Right ventricle myocardium inferior (tissue), 1 donor: ENCODE data around the gene GPD2. TPM values are rescaled to one million over a fixed set of nuclear protein-coding genes. Genes with fewer than 3 reads are reported as not detected.

ENCODE experiments used
- ATAC-seq: fragments of 200-7000 bp; cut with Tn5 transposase; one replicate; pipeline ENCODE4 v1.9.1; 2020; ENCODE audit warnings: mild to moderate bottlenecking, moderate library complexity
- DNase-seq: peaks from one replicate; pipeline ENCODE4 v3.0.0; 2021; ENCODE audit errors: missing footprints
- intact Hi-C: fragments of 100-400 bp; cut with DNase I; formaldehyde crosslinking; loops from one replicate; pipeline ENCODE4 v1.11.0; 2022
- total RNA-seq: library from RNA; stranded (reverse); fragmentation: NEBNext Ultra II Directional; extraction: Animal tissue kit (Norgen Biotek cat#: 25700); gene quantifications from one replicate; pipeline ENCODE4 v1.2.1, GENCODE V29; 2021
- donor health status: DM: no; HTN: yes; CAD: no; lungs with severe emphysema.

Gene GPD2
- total RNA-seq, 1 donor from 2014 or later, result 18.7 TPM

- no peak for DNase-seq
- intact Hi-C loops, result loop anchor here (10.0 kb wide), 1 partner anchor 127 kb away; the partner anchor contains the start of gene GPD2
These were observed 125.1 kb downstream of the GPD2 start for GRCh38 chr2:156561326-156561725.

GRCh38 chr2:156562124-156562523, 125.9 kb downstream of the GPD2 start:
- intact Hi-C loops, result loop anchor here (10.0 kb wide), 1 partner anchor 127 kb away; the partner anchor contains the start of gene GPD2
- DNase-seq (no peak), ATAC-seq (no peak)

More at GRCh38 chr2:156561326-156561725, 125.1 kb downstream of the GPD2 start:
- no peak for ATAC-seq

- DNase-seq (no peak), ATAC-seq (no peak)
- intact Hi-C loops, result loop anchor here (10.0 kb wide), 1 partner anchor 129 kb away; the partner anchor contains the start of gene GPD2
These were observed 128.0 kb downstream of the GPD2 start for GRCh38 chr2:156563994-156564753.

GRCh38 chr2:156565066-156565710, 129.0 kb downstream of the GPD2 start:
- intact Hi-C loops, result loop anchor here (10.0 kb wide), 1 partner anchor 130 kb away; the partner anchor contains the start of gene GPD2
- DNase-seq, result no peak
- no peak for ATAC-seq

- intact Hi-C loops, result no loop called here
- ATAC-seq, result no peak
- DNase-seq, result no peak
These were observed 137.5 kb downstream of the GPD2 start for GRCh38 chr2:156573710-156574109.

GRCh38 chr2:156574112-156574511, 137.9 kb downstream of the GPD2 start:
- DNase-seq (no peak), ATAC-seq (no peak)
- intact Hi-C loops, result no loop called here

GRCh38 chr2:156576005-156576404, 139.8 kb downstream of the GPD2 start:
- intact Hi-C loops, result no loop called here
- DNase-seq (no peak), ATAC-seq (no peak)

- no peak for DNase-seq
- intact Hi-C loops, result no loop called here
- no peak for ATAC-seq
These were observed 144.3 kb downstream of the GPD2 start for GRCh38 chr2:156580501-156580900.

- intact Hi-C loops, result no loop called here
- DNase-seq (no peak), ATAC-seq (no peak)
These were observed 145.1 kb downstream of the GPD2 start for GRCh38 chr2:156581280-156581679.

- DNase-seq, result no peak
- intact Hi-C loops, result loop anchor here (5.0 kb wide), 2 partner anchors 148 to 253 kb away; partner anchors contain the start of genes GPD2 and NR4A2
- no peak for ATAC-seq
These were observed 149.3 kb downstream of the GPD2 start for GRCh38 chr2:156585457-156585856.

- ATAC-seq (no peak), DNase-seq (no peak)
- intact Hi-C loops, result loop anchor here (5.0 kb wide), 2 partner anchors 149 to 254 kb away; partner anchors contain the start of genes GPD2 and NR4A2
These were observed 150.4 kb downstream of the GPD2 start for GRCh38 chr2:156586621-156587020.

- no peak for DNase-seq
- ATAC-seq, result peak; percentile 37
- intact Hi-C loops, result loop anchor here (5.0 to 10.0 kb wide), 4 partner anchors 152 to 392 kb away; partner anchors contain the start of genes GPD2 and NR4A2
These were observed 153.4 kb downstream of the GPD2 start for GRCh38 chr2:156589381-156590079.

GRCh38 chr2:156590085-156590739, 154.0 kb downstream of the GPD2 start:
- DNase-seq, result no peak
- intact Hi-C loops, result loop anchor here (5.0 to 10.0 kb wide), 2 partner anchors 305 to 393 kb away; no protein-coding TSS in a partner anchor
- ATAC-seq, result no peak

- ATAC-seq, result no peak
- intact Hi-C loops, result loop anchor here (5.0 to 10.0 kb wide), 2 partner anchors 302 to 396 kb away; no protein-coding TSS in a partner anchor
- DNase-seq, result no peak
These were observed 156.8 kb downstream of the GPD2 start for GRCh38 chr2:156592809-156593593.

- intact Hi-C loops, result loop anchor here (5.0 to 10.0 kb wide), 2 partner anchors 301 to 396 kb away; no protein-coding TSS in a partner anchor
These were observed 157.4 kb downstream of the GPD2 start for GRCh38 chr2:156593594-156593921.

GRCh38 chr2:156598563-156598962, 162.4 kb downstream of the GPD2 start:
- ATAC-seq (no peak), DNase-seq (no peak)
- intact Hi-C loops, result loop anchor here (10.0 kb wide), 1 partner anchor 296 kb away; no protein-coding TSS in a partner anchor

More at GRCh38 chr2:156593594-156593921, 157.4 kb downstream of the GPD2 start:
- DNase-seq, result no peak
- no peak for ATAC-seq

- ATAC-seq, result no peak
- intact Hi-C loops, result no loop called here
- no peak for DNase-seq
These were observed 164.0 kb downstream of the GPD2 start for GRCh38 chr2:156600196-156600595.
